ELR (cell line): ENCODE measurements around the gene MEIOC.

Source experiments
- DNase-seq: peaks from one replicate; pipeline ENCODE4 v3.0.0-alpha.2; 2015; ENCODE audit warnings: low read depth

Gene MEIOC

DNA sequence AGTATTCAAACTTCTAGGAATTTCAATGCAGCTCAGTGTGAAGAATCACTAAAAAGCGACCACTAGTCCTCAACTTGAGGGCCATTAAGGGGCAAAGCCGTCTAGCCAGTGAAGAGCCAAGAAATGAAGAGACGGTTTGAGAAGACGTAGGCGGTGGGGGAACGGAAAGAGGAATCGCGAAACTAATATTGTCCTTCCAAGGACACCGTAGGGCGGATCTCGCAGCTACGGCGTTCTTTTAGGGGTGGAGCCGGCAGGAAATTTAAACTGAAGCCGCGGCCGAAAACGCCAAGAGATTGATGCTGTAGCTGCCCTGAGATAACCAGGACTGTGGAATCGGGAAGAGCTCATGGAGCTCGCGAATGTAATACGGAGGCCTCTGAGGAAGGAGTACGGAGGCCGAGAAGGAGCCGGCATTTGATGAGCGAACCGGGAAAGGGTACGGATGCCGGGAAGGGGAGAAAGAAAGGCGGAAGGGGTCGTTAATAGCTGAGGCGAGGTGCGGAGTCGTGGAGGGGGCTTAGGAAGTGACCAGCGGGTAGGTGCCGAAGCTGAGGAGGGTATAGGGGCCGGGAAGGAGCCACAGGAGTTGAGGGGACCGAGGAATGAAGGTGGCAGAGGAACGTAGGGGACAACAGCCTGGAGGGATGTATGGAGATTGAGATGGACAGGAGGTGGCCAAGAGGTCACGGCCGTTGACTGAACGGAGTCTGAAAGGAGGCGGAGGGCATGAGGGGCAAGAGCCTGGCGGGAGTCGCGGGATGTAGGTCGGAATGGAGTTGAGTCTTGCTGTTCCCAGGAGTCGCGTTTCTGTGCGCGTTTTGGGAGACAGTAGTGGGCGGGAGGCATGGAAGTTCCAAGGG is 52.4 kb downstream of the MEIOC start, which contains the start of gene DBF4B:
DBF4B (plus strand) TSS at position 265 of the 863 bp plus-strand sequence; CDS start at position 421, 156 bp downstream.
- DNase-seq = peak; percentile 96

DNA sequence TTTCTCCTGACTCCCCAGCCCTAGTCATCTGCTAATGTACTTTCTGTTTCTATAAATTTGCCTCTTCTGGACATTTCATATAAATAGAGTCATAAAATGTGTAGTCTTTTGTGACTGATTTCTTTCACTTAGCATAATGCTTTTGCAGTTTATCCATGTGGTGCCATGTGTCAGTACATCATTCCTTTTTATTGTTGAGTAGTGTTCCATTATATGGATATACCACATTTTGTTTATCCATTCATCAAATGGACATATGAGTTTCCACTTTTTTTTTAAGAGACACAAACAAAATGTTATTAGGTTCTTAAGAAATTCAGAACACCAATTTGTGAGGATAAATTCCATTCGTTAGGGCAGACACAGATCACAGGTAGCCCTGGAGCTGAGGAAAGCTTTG is 63.2 kb downstream of the MEIOC start:
- DNase-seq = no peak

DNA sequence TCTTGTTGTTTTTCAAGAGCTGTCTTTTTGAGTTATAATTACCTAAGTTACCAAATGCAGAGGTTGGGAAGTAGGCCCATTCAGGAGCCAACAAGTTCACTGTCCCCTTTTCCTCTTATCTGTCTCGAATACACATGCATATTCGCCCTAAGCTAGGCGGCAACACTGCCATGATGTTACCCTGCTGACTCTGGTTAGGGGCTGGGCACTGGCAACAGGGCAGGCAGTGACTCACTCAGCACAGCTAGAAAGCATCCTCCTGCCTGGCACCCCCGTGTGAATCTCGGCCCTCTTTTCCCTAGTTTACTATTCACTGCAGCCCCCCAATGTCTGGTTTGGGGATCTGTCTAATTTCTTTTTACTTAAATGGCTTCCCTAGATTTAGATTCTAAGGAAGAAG is 66.0 kb downstream of the MEIOC start:
- DNase-seq = no peak
